Endothelial cell of umbilical vein (primary cell): Measurements from ENCODE around the gene AKT3. TPM values are rescaled to one million over a fixed set of nuclear protein-coding genes. Genes with fewer than 3 reads are reported as not detected.

Experiments
- BruUV-seq: library from RNA; stranded (reverse); fragments of 400-500 nt; replicated peaks from 2 replicates; lab custom pipeline; 2021; lab: Mats Ljungman, UMichigan
- CTCF ChIA-PET: fragments of 300-600, 350-600 bp; sonication (Branson Sonifier 250); formaldehyde crosslinking; loops from one replicate; lab custom pipeline; 2021; ENCODE audit warnings: antibody characterized with exemption, inconsistent platforms; lab: Charles Lee
- POLR2A ChIA-PET: fragments of 300-600, 350-600 bp; sonication (Branson Sonifier 250); formaldehyde crosslinking; loops from one replicate; lab custom pipeline; 2021; ENCODE audit warnings: antibody characterized with exemption, inconsistent platforms; lab: Charles Lee
- DNase-seq: peaks from one replicate; pipeline ENCODE4 v3.0.0-alpha.2; 2011; ENCODE audit warnings: low read depth, low spot score
- FAIRE-seq: peaks from 2 replicates; lab custom pipeline; 2011; peaks lifted over from hg19 to GRCh38; lab: Jason Lieb, UNC
- H2AFZ ChIP-seq: 2 replicates; pipeline ENCODE4 v1.6.0; 2012; ENCODE audit warnings: low read depth, low read length, control low read depth, inconsistent platforms
- H3K27ac ChIP-seq: 2 replicates; pipeline ENCODE4 v1.5.1; 2011; ENCODE audit warnings: low read depth, mild to moderate bottlenecking, control low read depth, low read length, moderate library complexity; ENCODE audit not compliant: insufficient read depth
- H3K27me3 ChIP-seq, 2 experiments: 2 replicates each; pipeline versions ENCODE4 v1.6.0 to v1.6.1; 2011; ENCODE audit warnings: low read length in 2 of 2, mixed read lengths in 1 of 2; ENCODE audit not compliant: control insufficient read depth in 2 of 2, insufficient read depth in 2 of 2
- H3K36me3 ChIP-seq, 2 experiments: 2 replicates in 1 of 2; 3 replicates in 1 of 2; pipeline ENCODE4 v1.5.1; 2011; ENCODE audit warnings: low read length in 2 of 2, mild to moderate bottlenecking in 1 of 2, moderate library complexity in 1 of 2; ENCODE audit not compliant: control insufficient read depth in 2 of 2, insufficient read depth in 2 of 2; ENCODE audit errors: extremely low read depth in 1 of 2
- H3K4me1 ChIP-seq: 3 replicates; pipeline ENCODE4 v1.5.1; 2011; ENCODE audit warnings: mild to moderate bottlenecking, low read length; ENCODE audit not compliant: control insufficient read depth, insufficient read depth; ENCODE audit errors: extremely low read depth
- H3K4me2 ChIP-seq: 2 replicates; pipeline ENCODE4 v1.6.1; 2011; ENCODE audit warnings: low read length, control low read depth, mixed read lengths; ENCODE audit not compliant: insufficient read depth
- H3K4me3 ChIP-seq, 3 experiments: fragments of 200-600 bp in 1 of 3; sonication (generic), shearing (Covaris generic) in 1 of 3; replicated peaks in 1 of 3; 2 replicates each; pipeline ENCODE4 v1.5.1; 2011 to 2016; ENCODE audit warnings: control low read depth in 3 of 3, low read length in 3 of 3, mild to moderate bottlenecking in 2 of 3, inconsistent platforms in 1 of 3, low read depth in 1 of 3, moderate library complexity in 1 of 3; ENCODE audit not compliant: insufficient read depth in 1 of 3
- H3K79me2 ChIP-seq: 2 replicates; pipeline ENCODE4 v1.6.0; 2012; ENCODE audit warnings: low read length, inconsistent platforms; ENCODE audit not compliant: control insufficient read depth, insufficient read depth
- H3K9ac ChIP-seq: replicated peaks from 2 replicates; pipeline ENCODE3; 2011; ENCODE audit warnings: low read length, control low read depth; ENCODE audit not compliant: insufficient read depth; ENCODE audit errors: extremely low read depth
- H3K9me1 ChIP-seq: replicated peaks from 3 replicates; pipeline ENCODE4 v1.6.0; 2011; ENCODE audit warnings: mild to moderate bottlenecking, low read length; ENCODE audit not compliant: control insufficient read depth, insufficient read depth; ENCODE audit errors: extremely low read depth
- H3K9me3 ChIP-seq: replicated peaks from 2 replicates; pipeline ENCODE4 v1.5.1; 2012; ENCODE audit warnings: low read length, inconsistent platforms; ENCODE audit not compliant: control insufficient read depth, insufficient read depth
- H4K20me1 ChIP-seq: replicated peaks from 2 replicates; pipeline ENCODE3; 2011; ENCODE audit warnings: mild to moderate bottlenecking, low read length; ENCODE audit not compliant: control insufficient read depth, insufficient read depth; ENCODE audit errors: extremely low read depth
- EZH2 ChIP-seq: IDR thresholded peaks from 2 replicates; pipeline ENCODE4 v1.6.1; 2012; ENCODE audit warnings: borderline replicate concordance, low read depth, mild to moderate bottlenecking, moderate library complexity, low read length, inconsistent platforms; ENCODE audit not compliant: severe bottlenecking
- FOS ChIP-seq: IDR thresholded peaks from 2 replicates; pipeline ENCODE4 v1.6.1; 2011; ENCODE audit warnings: mild to moderate bottlenecking, low read length, moderate library complexity, borderline replicate concordance; ENCODE audit not compliant: insufficient read depth
- GATA2 ChIP-seq: IDR thresholded peaks from 2 replicates; pipeline ENCODE4 v1.7.0; 2011; ENCODE audit warnings: low read depth, mild to moderate bottlenecking, moderate library complexity, mixed read lengths, low read length; ENCODE audit not compliant: insufficient read length, insufficient read depth
- MYC ChIP-seq: IDR thresholded peaks from one replicate; pipeline ENCODE4 v1.6.1; 2011; ENCODE audit warnings: mild to moderate bottlenecking, low read depth, low read length
- POLR2A ChIP-seq: IDR thresholded peaks from 2 replicates; pipeline ENCODE4 v1.6.1; 2012; ENCODE audit warnings: low read depth, mild to moderate bottlenecking, control low read depth, low read length
- dilution Hi-C: fragments of 300-500 bp; cut with MboI; formaldehyde crosslinking; loops from one replicate; pipeline ENCODE4 v1.15.0; 2019; ENCODE audit warnings: low sequenced_read_pairs; ENCODE audit not compliant: extremely low pct_ligation_motif_present
- intact Hi-C: fragments of 100-400 bp; cut with micrococcal nuclease; formaldehyde crosslinking; loops from one replicate; pipeline ENCODE4 v1.10.0; 2022
- polyA plus RNA-seq, 4 experiments: library from polyadenylated mRNA; depleted of rRNA in 3 of 4; stranded (reverse) in 3 of 4; unstranded in 1 of 4; fragments of >200 nt; gene quantifications; 2 replicates each; pipeline versions ENCODE4 v1.2.1 to v1.2.3, GENCODE V29; 2011 to 2012; ENCODE audit warnings: missing spikeins in 1 of 4
- total RNA-seq: library from RNA; stranded (reverse); gene quantifications from 2 replicates; pipeline ENCODE4 v1.2.3, GENCODE V29; 2021
- TF ChIP-seq, protein P1 (sequence below), 2 donors: IDR thresholded peaks; 1 replicate in 1 of 2; 2 replicates in 1 of 2; pipeline ENCODE4 v1.5.1; 2011; ENCODE audit warnings: low read length in 2 of 2, mild to moderate bottlenecking in 2 of 2, moderate library complexity in 2 of 2, control low read depth in 1 of 2, inconsistent platforms in 1 of 2, low read depth in 1 of 2; ENCODE audit not compliant: insufficient read depth in 1 of 2; ENCODE audit errors: extremely low read depth in 1 of 2

Gene AKT3
- total and polyA plus RNA-seq, 2 donors (not counting 3 experiments of a cell fraction or from before 2014, with no cell fraction given): 20.6 to 97.1 TPM

DNA sequence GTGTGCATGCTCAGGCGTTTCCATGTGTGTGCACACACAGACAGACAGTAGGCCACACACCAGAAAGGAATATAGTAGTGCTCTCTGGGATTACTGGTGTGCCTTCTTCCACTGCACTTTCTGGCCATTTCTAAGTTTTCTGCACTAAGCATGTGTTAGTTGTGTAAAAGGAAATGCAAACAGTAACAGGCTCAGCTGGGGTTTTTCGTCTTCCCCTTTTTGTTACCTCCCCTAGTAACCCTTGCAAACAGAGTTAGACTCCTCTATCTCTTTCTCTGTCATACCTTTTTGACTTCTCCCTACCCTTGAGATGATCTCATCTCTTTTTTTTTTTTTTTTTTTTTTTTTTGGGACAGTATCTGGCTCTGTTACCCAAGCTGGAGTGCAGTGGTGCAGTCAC lies 398.0 kb downstream of the AKT3 start:
- no peaks in the 10 kb centered on the region for H3K9me3 ChIP-seq

DNA sequence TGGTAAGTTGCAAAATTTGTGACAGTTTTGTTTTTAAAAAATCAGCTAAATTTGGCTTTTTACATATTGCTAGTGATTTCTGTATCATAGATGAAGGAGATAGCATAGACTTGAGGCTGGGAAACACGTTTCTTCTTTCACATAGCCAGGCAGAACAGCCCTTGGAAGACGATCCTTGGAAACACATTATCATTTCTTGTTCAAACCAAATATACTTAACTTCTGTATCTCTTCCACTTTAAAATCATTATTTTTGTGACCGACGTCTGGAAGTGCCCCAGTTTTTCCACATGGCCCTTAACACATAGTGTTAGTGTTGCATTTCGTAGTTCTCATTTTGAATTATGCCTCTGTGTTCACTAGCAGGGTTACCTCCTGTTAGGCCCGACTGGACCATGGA lies 400.7 kb downstream of the AKT3 start:
- Histone ChIP-seq H3K79me2 (no peaks in the 10 kb centered on the region), H3K9ac (no peak overlapping the region), H3K4me2 (no peak overlapping the region), H3K9me3 (no peaks in the 10 kb centered on the region), H3K4me1 (no peaks in the 10 kb centered on the region), H3K4me3 (no peak overlapping the region), H4K20me1 (no peaks in the 10 kb centered on the region), H2AFZ (no peak overlapping the region), H3K9me1 (no peaks in the 10 kb centered on the region), H3K27me3 (no peaks in the 10 kb centered on the region), H3K36me3 (no peaks in the 10 kb centered on the region), H3K27ac (no peak overlapping the region)
- BruUV-seq: no TSS peak
- TF ChIP-seq MYC (no peak), EZH2 (no peak), FOS (no peak), GATA2 (no peak)
- TF ChIP-seq, protein P1, sequence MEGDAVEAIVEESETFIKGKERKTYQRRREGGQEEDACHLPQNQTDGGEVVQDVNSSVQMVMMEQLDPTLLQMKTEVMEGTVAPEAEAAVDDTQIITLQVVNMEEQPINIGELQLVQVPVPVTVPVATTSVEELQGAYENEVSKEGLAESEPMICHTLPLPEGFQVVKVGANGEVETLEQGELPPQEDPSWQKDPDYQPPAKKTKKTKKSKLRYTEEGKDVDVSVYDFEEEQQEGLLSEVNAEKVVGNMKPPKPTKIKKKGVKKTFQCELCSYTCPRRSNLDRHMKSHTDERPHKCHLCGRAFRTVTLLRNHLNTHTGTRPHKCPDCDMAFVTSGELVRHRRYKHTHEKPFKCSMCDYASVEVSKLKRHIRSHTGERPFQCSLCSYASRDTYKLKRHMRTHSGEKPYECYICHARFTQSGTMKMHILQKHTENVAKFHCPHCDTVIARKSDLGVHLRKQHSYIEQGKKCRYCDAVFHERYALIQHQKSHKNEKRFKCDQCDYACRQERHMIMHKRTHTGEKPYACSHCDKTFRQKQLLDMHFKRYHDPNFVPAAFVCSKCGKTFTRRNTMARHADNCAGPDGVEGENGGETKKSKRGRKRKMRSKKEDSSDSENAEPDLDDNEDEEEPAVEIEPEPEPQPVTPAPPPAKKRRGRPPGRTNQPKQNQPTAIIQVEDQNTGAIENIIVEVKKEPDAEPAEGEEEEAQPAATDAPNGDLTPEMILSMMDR (IDR thresholded peaks at IDR 0.05; ENCODE audit: extremely low read depth in 1 of 2, insufficient read depth in 1 of 2, low read depth in 1 of 2, low read length in 2 of 2): no peak
- DNase-seq (no peak), FAIRE-seq (no peak)
- intact Hi-C loops (no loop called here), dilution Hi-C loops (no loop called here)
- POLR2A ChIA-PET: no interaction called here
- CTCF ChIA-PET: no interaction called here

More for the DNA sequence above, 398.0 kb downstream of the AKT3 start:
- TF ChIP-seq POLR2A (no peak), EZH2 (no peak), GATA2 (no peak), FOS (no peak)
- TF ChIP-seq, protein P1 (IDR thresholded peaks at IDR 0.05; ENCODE audit: extremely low read depth in 1 of 2, insufficient read depth in 1 of 2, low read depth in 1 of 2, low read length in 2 of 2): no peak
- Histone ChIP-seq H3K9me1 (no peaks in the 10 kb centered on the region), H3K4me1 (no peaks in the 10 kb centered on the region), H4K20me1 (no peaks in the 10 kb centered on the region), H3K9ac (no peak overlapping the region), H3K36me3 (no peaks in the 10 kb centered on the region), H3K27me3 (no peaks in the 10 kb centered on the region), H3K27ac (no peak overlapping the region), H3K79me2 (no peaks in the 10 kb centered on the region), H2AFZ (no peak overlapping the region), H3K4me3 (no peak overlapping the region), H3K4me2 (no peak overlapping the region)
- dilution Hi-C loops (no loop called here), intact Hi-C loops (no loop called here)
- FAIRE-seq: no peak
- ChIA-PET POLR2A (interaction anchor here (0.6 kb wide), 1 partner anchor 22 kb away, joined by 6 read pairs; no protein-coding TSS in a partner anchor), CTCF (no interaction called here)
- BruUV-seq: no TSS peak
- DNase-seq: no peak
